C4-2B (cell line): ENCODE data around the gene ADAMTS16.

ENCODE experiments used
- CTCF ChIP-seq: fragments of 450-650 bp; conservative IDR thresholded peaks from 2 replicates; pipeline ENCODE4 v1.5.1; 2017; ENCODE audit warnings: mild to moderate bottlenecking
- ZFX ChIP-seq: fragments of 450-650 bp; IDR thresholded peaks from 2 replicates; pipeline ENCODE4 v1.6.1; 2017

DNA sequence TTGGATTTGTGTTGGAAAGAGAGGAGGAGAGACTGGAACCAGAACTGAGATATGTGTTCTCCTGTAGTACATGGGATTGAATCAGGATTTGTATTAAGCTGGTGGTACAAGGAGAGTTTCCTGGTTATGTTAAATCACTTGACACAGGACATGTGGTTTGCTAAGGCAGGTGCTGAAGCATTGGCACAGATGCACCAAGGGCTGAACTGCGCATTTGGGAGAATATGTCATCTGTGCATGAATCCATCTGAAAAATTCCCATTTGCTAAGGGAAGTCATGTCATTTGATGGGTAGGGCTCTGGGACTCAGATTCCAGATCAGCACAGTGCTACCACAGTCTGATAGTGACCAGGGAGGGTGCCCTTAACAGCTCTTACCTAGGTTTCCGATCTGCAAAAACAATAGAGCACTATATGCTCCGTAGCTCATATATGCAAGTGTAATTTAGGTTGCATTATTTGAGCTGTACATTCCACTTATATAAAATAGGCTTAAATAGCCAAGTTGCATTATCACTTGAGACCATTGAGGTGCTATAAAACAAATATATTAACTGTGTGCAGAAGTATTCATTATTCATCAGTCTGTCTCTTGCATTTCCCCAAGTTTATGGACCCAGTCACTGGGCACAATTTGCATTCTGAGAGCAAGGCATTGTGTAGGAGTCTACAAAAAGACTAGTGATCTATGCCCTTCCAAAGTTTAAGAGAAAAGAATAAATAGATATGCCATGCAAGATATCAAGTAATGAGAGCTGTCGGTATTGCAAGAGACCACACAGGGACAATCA lies 55.2 kb downstream of the ADAMTS16 start:
- TF ChIP-seq CTCF = no peak
- no peak for TF ChIP-seq ZFX
